GM18870 (cell line): Measurements from ENCODE around the gene PI4K2B.
"Not testable (repeated sequence)": the region's sequence is repeated elsewhere in the genome, so short reads cannot be mapped to it uniquely, and the experiment has no call there.

ENCODE experiments used
- ATAC-seq: cut with Tn5 transposase; IDR thresholded peaks from one replicate; pipeline ENCODE4 v1.9.1; 2021; ENCODE audit warnings: moderate library complexity; ENCODE audit not compliant: unreplicated experiment

The PI4K2B gene

GRCh38 chr4:25233737-25234389 is at the start of gene PI4K2B:
TSS of gene PI4K2B (plus strand) at chr4:25234033. CDS start at chr4:25234164, 131 bp downstream.
- ATAC-seq, result peak; percentile 37

GRCh38 chr4:25184056-25184455 is 49.8 kb upstream of the PI4K2B start:
- no peak for ATAC-seq

GRCh38 chr4:25190407-25190806 is 43.4 kb upstream of the PI4K2B start:
- ATAC-seq, result no peak

- ATAC-seq, result no peak
These were observed 35.1 kb upstream of the PI4K2B start for GRCh38 chr4:25198713-25199112.

GRCh38 chr4:25207997-25208396 is 25.8 kb upstream of the PI4K2B start:
- ATAC-seq, result no peak

- no peak for ATAC-seq
These were observed 24.1 kb upstream of the PI4K2B start for GRCh38 chr4:25209702-25210101.

GRCh38 chr4:25211721-25212120 is 22.1 kb upstream of the PI4K2B start:
- no peak for ATAC-seq

- ATAC-seq, result no peak
These were observed 21.0 kb upstream of the PI4K2B start for GRCh38 chr4:25212822-25213221.

- no peak for ATAC-seq
These were observed 20.4 kb upstream of the PI4K2B start for GRCh38 chr4:25213347-25213979.

- ATAC-seq, result not testable (repeated sequence)
These were observed 19.1 kb upstream of the PI4K2B start for GRCh38 chr4:25214750-25215149.

- no peak for ATAC-seq
These were observed 18.3 kb upstream of the PI4K2B start for GRCh38 chr4:25215511-25215910.

- no peak for ATAC-seq
These were observed 12.5 kb upstream of the PI4K2B start for GRCh38 chr4:25221377-25221776.

- no peak for ATAC-seq
These were observed 9.9 kb upstream of the PI4K2B start for GRCh38 chr4:25223802-25224375.

- no peak for ATAC-seq
These were observed 4.0 kb upstream of the PI4K2B start for GRCh38 chr4:25229804-25230203.

GRCh38 chr4:25233194-25233593 is 639 bp upstream of the PI4K2B start:
- no peak for ATAC-seq

GRCh38 chr4:25234390-25235370 is 847 bp downstream of the PI4K2B start:
- ATAC-seq, result peak; percentile 77

GRCh38 chr4:25235401-25235800 is 1.6 kb downstream of the PI4K2B start:
- no peak for ATAC-seq

GRCh38 chr4:25236030-25236429 is 2.2 kb downstream of the PI4K2B start:
- ATAC-seq, result not testable (repeated sequence)

GRCh38 chr4:25236971-25237370 is 3.1 kb downstream of the PI4K2B start:
- ATAC-seq, result no peak

GRCh38 chr4:25238052-25238451 is 4.2 kb downstream of the PI4K2B start:
- no peak for ATAC-seq

- ATAC-seq, result not testable (repeated sequence)
These were observed 5.7 kb downstream of the PI4K2B start for GRCh38 chr4:25239528-25239927.
